Renal cortex interstitium (tissue), 11 donors: ENCODE results near the gene PTPRE. TPM values are rescaled to one million over a fixed set of nuclear protein-coding genes. Genes with fewer than 3 reads are reported as not detected.

Experiments used
- DNase-seq, 11 donors: peaks; one replicate each; pipeline ENCODE4 v3.0.0-alpha.2; 2013; ENCODE audit warnings: low read depth in 9 of 11, low spot score in 4 of 11; ENCODE audit errors: extremely low read depth in 1 of 11
- polyA plus RNA-seq, 3 donors: library from polyadenylated mRNA; unstranded; fragments of 120-200 nt; gene quantifications; one replicate each; pipeline ENCODE4 v1.2.1, GENCODE V29; 2013; ENCODE audit not compliant: insufficient read length in 3 of 3

The PTPRE gene
- polyA plus RNA-seq, 3 donors, result 5.6 to 7.8 (median 5.7) TPM

DNA sequence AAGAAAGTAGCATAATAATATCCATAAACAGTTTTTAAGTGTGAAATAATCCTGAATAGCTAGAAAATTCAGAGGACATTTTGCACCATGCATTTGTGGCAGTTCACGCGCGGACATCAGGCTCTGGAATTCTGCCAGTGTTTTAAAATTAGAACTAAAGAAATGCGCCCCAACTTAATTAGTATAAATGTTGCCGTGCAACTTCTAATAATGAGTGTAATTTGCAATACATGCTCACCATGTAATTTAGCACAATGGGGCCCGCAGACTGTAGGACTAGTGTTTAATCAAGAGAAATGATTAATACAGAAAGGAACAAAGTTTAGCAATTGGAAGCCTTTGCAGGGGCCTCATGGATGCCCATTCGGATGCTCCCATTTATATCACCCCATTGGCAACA, 96.6 kb downstream of the PTPRE start:
- DNase-seq, result no peak

DNA sequence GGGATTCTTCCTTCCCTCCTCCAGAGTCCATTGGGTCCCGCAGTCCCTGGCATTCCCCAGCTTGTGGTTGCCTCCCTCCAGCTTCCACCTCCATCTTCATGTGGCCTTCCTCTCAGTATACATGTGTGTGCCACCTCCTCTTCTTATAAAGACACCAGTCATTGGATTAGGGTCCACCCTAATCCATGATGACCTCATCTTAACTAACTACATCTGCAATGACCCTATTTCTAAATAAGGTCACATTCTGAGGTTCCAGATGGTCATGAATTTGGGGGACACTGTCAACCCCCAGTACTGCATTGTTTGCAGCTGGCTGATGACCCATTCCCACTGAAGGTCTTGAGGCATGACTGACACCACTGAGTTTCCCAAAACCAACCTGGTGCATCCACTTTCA, 99.0 kb downstream of the PTPRE start:
- DNase-seq, result no peak

GRCh38 chr10:128007056-128007455, 100.2 kb downstream of the PTPRE start:
- no peak for DNase-seq

DNA sequence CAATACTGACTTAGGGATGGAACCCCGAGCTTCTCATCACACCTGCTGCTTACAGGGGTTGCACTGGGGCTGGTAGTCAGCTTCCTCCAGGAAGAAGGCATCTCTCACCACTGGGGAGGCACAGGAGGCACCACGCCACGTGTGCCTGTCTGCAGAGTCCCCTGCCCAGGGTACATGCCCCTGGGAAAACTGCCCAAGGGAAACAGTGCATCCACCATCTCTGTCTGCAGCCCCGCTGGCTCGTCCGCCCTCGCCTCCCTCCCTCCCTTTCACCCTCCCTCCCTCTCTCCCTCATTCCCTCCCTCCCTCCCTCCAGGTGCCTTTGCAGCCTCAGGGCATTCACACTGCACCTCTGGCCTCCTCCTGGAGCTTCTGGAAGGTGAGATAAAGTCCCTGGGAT, 101.1 kb downstream of the PTPRE start:
- no peak for DNase-seq

DNA sequence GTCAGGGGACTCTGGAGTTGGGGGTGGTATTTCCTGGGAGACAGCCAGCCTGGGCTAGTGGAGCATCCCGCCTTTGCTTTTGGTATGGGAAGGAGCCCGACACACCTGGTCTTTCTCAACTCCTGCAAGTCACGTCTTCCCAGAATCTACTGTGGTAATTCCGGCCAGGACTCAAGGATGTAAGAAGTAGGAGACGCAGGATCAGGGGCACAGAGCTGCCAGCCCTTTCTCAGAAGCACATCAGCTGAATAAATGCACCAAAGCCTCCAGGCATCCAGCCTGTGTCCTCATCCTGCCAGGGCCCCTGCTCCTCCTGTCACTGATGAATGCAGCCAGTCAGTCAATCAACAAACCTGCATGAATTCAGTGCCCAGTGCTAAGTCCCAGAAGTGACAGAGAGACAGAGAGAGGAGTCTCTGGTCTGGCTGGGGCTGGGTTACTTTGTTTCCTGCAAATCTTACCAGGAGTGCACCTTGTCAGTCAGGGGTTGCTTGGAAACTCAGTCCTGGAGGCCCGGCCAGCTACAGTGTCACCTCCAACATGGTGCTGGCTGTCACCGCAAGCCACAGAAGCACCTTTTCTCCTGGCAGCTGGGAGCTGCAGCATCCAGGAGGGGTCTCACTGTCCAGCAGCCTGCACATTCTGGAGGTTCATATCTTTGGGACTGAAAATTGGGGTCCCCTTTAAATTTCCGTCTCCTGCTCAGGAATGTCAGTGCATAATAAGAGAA, 101.8 kb downstream of the PTPRE start:
- no peak for DNase-seq

DNA sequence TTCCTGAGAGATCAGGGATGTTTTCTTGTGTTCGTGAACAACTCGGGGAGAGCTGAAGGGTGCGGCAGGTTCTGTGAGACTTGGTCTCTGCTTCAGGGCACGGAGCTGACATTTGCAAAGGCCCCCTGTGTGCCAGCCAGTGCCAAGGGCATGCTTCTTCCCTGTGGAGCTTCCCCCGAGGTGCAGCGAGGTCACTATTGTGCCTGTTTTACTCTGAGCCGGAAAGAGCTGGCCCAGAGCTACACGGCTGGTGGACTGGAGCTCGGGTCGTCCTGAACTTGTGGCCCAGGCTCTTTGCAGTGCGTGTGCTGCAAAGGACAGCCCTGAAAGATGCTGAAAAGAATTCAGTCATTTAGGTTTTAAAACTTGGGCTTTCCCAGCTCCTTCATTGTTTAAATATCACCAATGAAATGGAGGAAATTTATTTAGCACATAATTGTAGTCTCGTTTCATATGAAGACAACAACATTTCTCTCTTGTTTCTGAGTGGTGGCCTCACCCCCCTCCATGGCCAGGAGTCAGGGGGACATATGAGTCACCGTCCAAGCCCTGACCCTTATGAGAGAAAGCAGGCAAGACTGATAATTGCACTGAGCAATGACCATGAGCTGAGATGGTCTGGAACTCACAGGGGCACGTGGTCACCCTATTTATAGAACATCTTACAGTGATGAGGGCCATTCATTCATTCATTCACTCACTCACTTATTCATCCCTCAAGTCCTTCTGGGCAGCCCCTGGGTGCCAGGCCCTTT, 102.6 kb downstream of the PTPRE start:
- no peak for DNase-seq

DNA sequence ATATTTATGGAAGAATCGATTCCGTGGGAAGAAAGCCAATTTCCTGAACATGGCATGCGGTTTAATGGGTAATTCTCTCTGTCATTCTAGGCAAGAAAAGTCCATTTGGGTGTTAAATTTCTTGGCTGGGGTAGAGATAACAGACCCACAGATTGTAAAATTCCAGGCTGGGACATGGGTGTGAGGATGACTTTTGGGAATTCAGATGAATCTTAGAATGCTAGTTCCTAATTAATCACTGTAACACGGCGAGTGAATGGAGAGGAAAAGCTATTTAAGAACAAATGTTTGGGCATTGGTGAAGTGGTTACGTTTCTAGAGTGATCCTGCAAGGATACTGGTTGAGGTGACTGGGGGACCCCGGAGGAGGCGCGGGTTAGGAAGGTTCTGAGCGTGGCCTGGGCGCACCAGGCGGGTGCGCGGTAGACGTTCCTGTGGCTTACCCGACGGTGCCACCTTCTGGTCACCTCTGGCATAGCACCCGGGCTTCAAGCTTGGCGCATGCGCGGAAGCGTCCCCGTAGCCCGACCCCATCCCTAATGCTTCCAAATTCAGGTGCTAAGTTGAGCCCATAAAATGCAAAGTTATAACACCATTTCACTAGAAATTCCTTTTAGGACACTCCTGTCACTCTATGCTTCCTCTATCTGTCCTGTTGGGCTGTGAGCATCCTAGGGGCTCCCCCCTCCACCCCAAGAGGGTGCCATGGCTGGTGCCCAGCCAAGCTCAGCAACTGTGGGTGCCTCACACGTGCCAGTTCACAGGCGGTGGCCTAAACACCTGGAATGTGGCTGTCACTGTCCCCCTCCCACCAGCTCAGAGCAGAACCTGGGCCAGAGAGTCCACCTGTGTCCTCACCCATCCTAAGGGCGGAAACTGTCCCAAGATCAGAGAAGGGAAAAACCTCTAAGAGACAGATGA, 104.4 kb downstream of the PTPRE start:
- DNase-seq, result peak in 9 of 11 donors; percentile 40 to 81 (median 61)

DNA sequence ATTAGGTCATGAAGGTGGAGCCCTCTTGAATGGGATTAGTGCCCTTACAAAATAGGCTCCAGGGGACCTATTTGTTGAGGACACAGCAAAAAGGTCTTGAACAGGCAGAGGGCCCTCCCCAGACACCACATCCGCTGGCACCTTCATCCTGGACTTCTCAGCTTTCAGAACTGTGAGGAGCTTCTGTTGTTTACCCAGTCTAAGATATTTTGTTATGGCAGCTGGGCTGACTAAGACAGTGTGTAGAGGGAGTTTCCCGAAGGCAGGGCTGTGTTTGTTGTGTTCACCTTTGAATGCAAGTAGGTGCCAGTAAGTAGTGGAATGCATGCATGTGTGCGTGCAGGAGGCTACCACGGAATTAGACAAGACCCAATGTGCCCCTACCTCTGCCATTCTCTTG, 106.7 kb downstream of the PTPRE start:
- DNase-seq, result no peak

- no peak for DNase-seq
Observed at GRCh38 chr10:128014236-128014635, 107.3 kb downstream of the PTPRE start.

DNA sequence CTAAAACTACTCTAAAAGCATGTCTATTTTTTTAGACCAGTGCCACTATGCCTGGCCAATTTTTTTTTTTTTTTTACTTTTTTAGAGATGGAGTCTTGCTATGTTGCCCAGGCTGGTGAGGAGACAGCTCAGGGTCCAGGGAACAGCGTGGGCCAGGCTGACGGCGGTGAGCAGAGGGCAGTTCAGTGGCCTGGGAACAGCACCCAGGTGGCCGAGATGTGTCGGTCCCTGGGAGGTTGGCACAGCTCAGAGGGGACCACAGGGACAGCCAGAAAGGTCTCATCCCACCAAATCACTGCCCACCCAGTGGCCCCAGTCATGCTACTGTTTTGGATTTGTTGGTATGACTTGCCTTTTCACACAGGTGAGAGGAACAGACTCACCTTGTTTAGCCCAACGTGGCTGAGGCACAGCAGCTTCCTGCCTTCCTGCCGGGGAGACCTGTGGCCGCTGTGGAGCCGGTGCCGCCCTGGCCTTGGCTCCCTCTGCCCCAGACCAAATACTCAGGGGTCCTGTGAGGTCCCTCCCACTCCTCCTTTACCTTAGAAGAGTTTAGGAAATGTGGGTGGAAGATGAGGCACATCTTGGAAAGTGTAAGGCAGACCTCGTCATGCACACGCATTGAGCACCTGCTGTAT, 109.6 kb downstream of the PTPRE start:
- DNase-seq, result no peak

DNA sequence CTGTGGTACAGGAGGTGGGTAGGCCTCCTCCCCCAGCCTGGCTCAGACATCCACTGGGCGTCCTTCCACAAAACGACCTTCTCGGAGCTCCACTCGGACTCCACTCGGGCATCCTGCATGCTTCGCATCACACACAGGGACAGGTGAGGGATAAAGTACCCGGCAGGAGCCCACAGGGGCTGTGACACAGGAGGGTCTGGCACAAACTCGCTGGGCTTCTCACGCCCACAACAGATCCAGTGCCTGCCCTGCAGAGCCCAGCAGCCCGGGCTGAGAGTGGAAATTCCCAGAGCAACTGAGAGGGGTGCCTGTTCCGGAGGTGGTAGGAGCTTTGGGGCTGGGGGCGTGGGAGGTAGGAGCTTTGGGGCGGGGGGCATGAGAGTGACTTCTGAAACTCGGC, 110.9 kb downstream of the PTPRE start:
- DNase-seq, result no peak

DNA sequence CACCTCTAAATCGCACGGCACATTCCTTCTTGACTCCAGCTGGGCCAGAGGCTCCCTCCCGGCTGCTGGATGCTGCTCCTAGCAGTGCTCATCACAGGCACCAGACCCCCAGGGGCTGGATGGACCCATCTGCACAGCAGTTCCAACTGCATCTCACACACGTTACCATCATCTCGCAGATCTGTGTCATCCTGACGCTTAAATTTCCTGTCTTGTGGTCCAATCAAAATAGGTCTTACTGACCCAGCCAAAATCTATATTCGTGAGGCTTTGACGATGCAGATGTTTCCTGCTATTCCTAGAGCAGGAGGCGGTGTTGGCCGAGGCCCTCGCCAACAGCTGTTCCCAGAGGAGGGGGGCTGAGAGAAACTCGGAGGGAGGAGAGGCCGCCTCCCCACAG, 111.3 kb downstream of the PTPRE start:
- DNase-seq, result peak in 6 of 11 donors; percentile 38 to 59 (median 48)

- DNase-seq, result no peak
Observed at GRCh38 chr10:128018691-128019090, 111.8 kb downstream of the PTPRE start.

GRCh38 chr10:128022261-128023196, 115.6 kb downstream of the PTPRE start:
- DNase-seq, result no peak

DNA sequence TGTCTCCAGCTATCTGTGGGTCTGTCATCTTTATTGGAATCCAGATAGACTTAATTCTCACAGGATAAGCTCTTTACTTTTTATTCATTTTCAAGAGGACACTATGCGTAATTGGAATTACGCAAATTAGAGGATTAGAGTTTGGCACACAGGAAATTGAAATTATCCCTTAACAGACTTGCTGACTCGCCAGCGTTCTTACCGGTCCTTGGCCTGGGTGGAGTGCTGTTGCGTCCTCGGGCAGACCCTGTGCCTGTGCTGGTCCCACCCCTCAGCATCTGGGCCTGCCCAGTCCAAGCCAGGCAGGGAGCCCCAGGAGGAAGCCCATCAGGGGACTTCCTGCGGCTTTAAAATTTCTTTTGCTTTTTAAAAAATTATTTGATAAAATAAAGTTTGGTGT, 117.5 kb downstream of the PTPRE start:
- DNase-seq, result no peak

DNA sequence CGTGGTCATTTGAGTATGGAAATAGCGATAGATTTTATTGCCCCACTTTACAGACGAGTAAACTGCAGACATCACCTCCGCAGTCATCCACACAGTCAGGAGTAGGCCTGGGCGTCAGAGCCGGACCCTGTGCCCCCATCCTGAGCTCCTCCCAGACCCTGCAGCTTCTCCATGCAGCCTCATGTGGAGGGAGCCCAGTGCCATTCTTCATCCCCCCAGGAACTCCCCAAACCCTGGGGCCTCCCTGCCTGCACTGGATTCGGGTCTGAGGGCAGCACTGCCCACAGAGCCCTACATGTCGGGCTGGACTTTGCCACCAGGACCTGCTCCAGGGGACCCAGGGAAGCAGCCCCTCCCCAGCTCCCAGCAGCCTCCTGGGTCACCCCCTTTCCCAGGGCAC, 118.5 kb downstream of the PTPRE start:
- DNase-seq, result no peak

DNA sequence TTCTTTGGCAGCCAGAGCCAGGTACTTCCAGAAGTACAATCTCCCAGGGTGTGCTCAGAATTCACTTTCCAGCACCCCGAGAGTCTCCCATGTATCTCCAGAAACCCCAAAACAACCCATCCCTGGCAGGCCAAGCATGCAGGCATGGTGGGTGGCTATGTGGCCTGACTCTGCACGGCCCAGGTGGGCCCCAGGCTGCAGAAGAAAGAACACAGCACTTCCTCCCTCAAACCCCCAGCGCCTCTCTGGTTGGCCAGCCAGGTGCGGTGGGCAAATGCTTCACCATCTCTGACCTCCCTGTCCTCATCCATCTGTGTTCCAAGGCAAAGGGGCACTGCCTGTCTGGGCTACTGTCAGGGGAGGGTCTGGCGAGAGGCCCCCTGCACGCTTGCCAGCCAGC, 119.0 kb downstream of the PTPRE start:
- DNase-seq, result no peak

DNA sequence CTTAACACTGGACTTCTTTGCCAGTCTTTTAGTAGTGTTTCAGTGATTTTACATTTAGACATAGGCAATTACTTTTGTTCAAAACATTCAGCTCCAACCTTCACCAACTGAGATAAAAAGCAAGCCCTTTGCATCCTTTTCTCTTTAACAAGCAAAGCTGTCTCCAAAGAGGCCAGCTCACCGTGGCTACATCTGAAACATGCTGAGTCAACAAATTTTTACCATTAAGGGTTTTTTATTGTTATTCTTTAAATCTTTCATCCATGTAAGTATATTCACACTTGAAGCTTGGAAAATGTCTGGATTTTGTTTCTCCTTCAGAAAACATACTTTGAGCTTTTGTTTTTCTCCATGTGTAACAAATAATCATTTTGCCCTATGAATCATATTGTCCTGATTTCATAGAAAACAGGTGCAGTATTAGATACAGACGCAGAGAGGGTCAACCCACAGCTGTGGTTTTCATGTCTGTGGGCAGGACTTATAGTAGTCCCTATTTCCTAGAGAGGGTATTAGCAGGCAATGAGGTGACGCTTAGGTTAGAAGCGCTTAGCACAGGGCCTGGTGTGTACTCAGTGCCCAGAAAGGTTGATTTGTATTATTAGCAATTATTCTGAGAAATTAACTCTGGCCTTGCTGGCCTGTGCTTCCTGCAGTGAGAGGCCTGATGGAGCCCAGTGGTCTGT, 119.9 kb downstream of the PTPRE start:
- DNase-seq, result no peak
